PC-9 (cell line): Measurements from ENCODE around the gene DDRGK1. TPM values are rescaled to one million over a fixed set of nuclear protein-coding genes. Genes with fewer than 3 reads are reported as not detected.

Experiments used
- BruUV-seq: library from RNA; stranded (reverse); fragments of 400-500 nt; replicated peaks from 2 replicates; lab custom pipeline; 2021; lab: Mats Ljungman, UMichigan
- CTCF ChIA-PET: fragments of 300-600 bp; sonication (Branson Sonifier 250); formaldehyde crosslinking; loops from one replicate; lab custom pipeline; 2022; ENCODE audit warnings: antibody characterized with exemption; lab: Charles Lee
- POLR2A ChIA-PET: fragments of 300-600 bp; sonication (Branson Sonifier 250); formaldehyde crosslinking; loops from one replicate; lab custom pipeline; 2022; ENCODE audit warnings: antibody characterized with exemption; ENCODE audit not compliant: unreplicated experiment; lab: Charles Lee
- DNase-seq, 2 experiments: peaks; one replicate each; pipeline versions ENCODE4 v3.0.0 to v3.0.0-alpha.2; 2015 to 2022; ENCODE audit warnings: mixed read lengths in 1 of 2
- H2AFZ ChIP-seq: fragments of 200-600 bp; sonication (generic); 2 replicates; pipeline ENCODE4 v1.8.1; 2017; ENCODE audit warnings: antibody characterized with exemption
- H3F3A ChIP-seq: fragments of 200-600 bp; sonication (generic); 2 replicates; pipeline ENCODE4 v1.8.1; 2017; ENCODE audit warnings: antibody characterized with exemption, mild to moderate bottlenecking, low read depth; ENCODE audit not compliant: insufficient read depth
- H3K27ac ChIP-seq: fragments of 200-600 bp; sonication (generic); 2 replicates; pipeline ENCODE4 v1.6.1; 2016; ENCODE audit warnings: mixed run types
- H3K27me3 ChIP-seq: fragments of 200-600 bp; sonication (generic); 2 replicates; pipeline ENCODE4 v1.6.1; 2016; ENCODE audit warnings: low read depth, mixed run types; ENCODE audit not compliant: insufficient read depth
- H3K36me3 ChIP-seq: fragments of 200-600 bp; sonication (generic); 2 replicates; pipeline ENCODE4 v1.6.1; 2016; ENCODE audit warnings: low read depth, mixed run types
- H3K4me1 ChIP-seq: fragments of 200-600 bp; sonication (generic); replicated peaks from 2 replicates; pipeline ENCODE4 v1.6.1; 2016; ENCODE audit warnings: mixed run types; ENCODE audit not compliant: insufficient read depth
- H3K4me2 ChIP-seq: fragments of 200-600 bp; sonication (generic); 2 replicates; pipeline ENCODE4 v1.6.1; 2017; ENCODE audit warnings: mixed run types
- H3K4me3 ChIP-seq: fragments of 200-600 bp; sonication (generic); 2 replicates; pipeline ENCODE4 v1.6.1; 2016; ENCODE audit warnings: mixed run types
- H3K79me2 ChIP-seq: fragments of 200-600 bp; sonication (generic); 2 replicates; pipeline ENCODE4 v1.6.1; 2017; ENCODE audit warnings: low read depth, mixed run types
- H3K9me2 ChIP-seq: fragments of 200-600 bp; sonication (generic); 2 replicates; pipeline ENCODE4 v1.8.1; 2017; ENCODE audit warnings: mild to moderate bottlenecking; ENCODE audit not compliant: insufficient read depth
- H3K9me3 ChIP-seq: fragments of 200-600 bp; sonication (generic); 2 replicates; pipeline ENCODE4 v1.8.1; 2016; ENCODE audit warnings: low read depth; ENCODE audit not compliant: insufficient read depth
- H4K20me1 ChIP-seq: fragments of 200-600 bp; sonication (generic); 2 replicates; pipeline ENCODE4 v1.8.1; 2017; ENCODE audit not compliant: insufficient read depth
- CTCF ChIP-seq: fragments of 200-600 bp; sonication (generic); conservative IDR thresholded peaks from 2 replicates; pipeline ENCODE4 v1.6.1; 2017; ENCODE audit warnings: mixed run types, antibody characterized with exemption, mild to moderate bottlenecking, moderate library complexity
- EZH2 ChIP-seq: fragments of 200-600 bp; sonication (generic); IDR thresholded peaks from 2 replicates; pipeline ENCODE4 v1.8.0; 2017; ENCODE audit warnings: antibody characterized with exemption, low read depth
- intact Hi-C: fragments of 100-400 bp; cut with micrococcal nuclease; formaldehyde crosslinking; loops from one replicate; pipeline ENCODE4 v1.10.0; 2022; ENCODE audit not compliant: unreplicated experiment
- total RNA-seq: library from RNA; stranded (reverse); gene quantifications from 2 replicates; pipeline ENCODE4 v1.2.3, GENCODE V29; 2021

Gene DDRGK1
- total RNA-seq, 1 experiment from 2014 or later: 70.4 TPM

GRCh38 chr20:3168829-3169590 lies 35.5 kb downstream of the DDRGK1 start:
- Histone ChIP-seq H3K79me2 (no peaks in the 10 kb centered on the region), H3K4me1 (no peaks in the 10 kb centered on the region; the same call in 1 of the 2 replicates), H3K27ac (no peak overlapping the region), H3F3A (peaks cover 3% of the 10 kb centered on the region), H3K9me3 (no peaks in the 10 kb centered on the region), H2AFZ (no peak overlapping the region), H3K27me3 (no peaks in the 10 kb centered on the region), H3K9me2 (no peaks in the 10 kb centered on the region), H3K36me3 (no peaks in the 10 kb centered on the region), H4K20me1 (no peaks in the 10 kb centered on the region), H3K4me2 (no peak overlapping the region), H3K4me3 (no peak overlapping the region)
- CTCF ChIA-PET: no interaction called here
- DNase-seq: no peak
- POLR2A ChIA-PET: no interaction called here
- no TSS peak for BruUV-seq
- intact Hi-C loops: no loop called here
- TF ChIP-seq CTCF: no peak
- TF ChIP-seq EZH2: no peak

GRCh38 chr20:3168079-3168828 lies 36.2 kb downstream of the DDRGK1 start:
- H3K36me3 ChIP-seq: no peaks in the 10 kb centered on the region
- no peaks in the 10 kb centered on the region for H3K4me1 ChIP-seq
- H3K4me2 ChIP-seq: peak overlapping the region; percentile 40; the same call in 1 of the 2 replicates
- no peak overlapping the region for H3K4me3 ChIP-seq
- no TSS peak for BruUV-seq
- no peaks in the 10 kb centered on the region for H3K9me3 ChIP-seq
- no peaks in the 10 kb centered on the region for H3K27me3 ChIP-seq
- TF ChIP-seq CTCF: no peak
- H3K9me2 ChIP-seq: no peaks in the 10 kb centered on the region
- H2AFZ ChIP-seq: no peak overlapping the region
- DNase-seq: peak in 1 of 2 experiments; percentile 56
- H4K20me1 ChIP-seq: no peaks in the 10 kb centered on the region
- H3K27ac ChIP-seq: no peak overlapping the region
- POLR2A ChIA-PET: no interaction called here
- H3K79me2 ChIP-seq: no peaks in the 10 kb centered on the region
- CTCF ChIA-PET: interaction anchor here (0.6 kb wide), 1 partner anchor 50 kb away, joined by 3 read pairs; no protein-coding TSS in a partner anchor
- intact Hi-C loops: no loop called here
- H3F3A ChIP-seq: peaks cover 3% of the 10 kb centered on the region

- Histone ChIP-seq H3K27me3 (no peaks in the 10 kb centered on the region), H4K20me1 (no peaks in the 10 kb centered on the region), H3K4me1 (no peaks in the 10 kb centered on the region), H3K27ac (no peak overlapping the region), H2AFZ (no peak overlapping the region), H3K4me2 (no peak overlapping the region), H3K4me3 (no peak overlapping the region), H3F3A (peaks cover 3% of the 10 kb centered on the region), H3K36me3 (no peaks in the 10 kb centered on the region), H3K79me2 (no peaks in the 10 kb centered on the region), H3K9me2 (no peaks in the 10 kb centered on the region), H3K9me3 (no peaks in the 10 kb centered on the region)
- no peak for DNase-seq
- no peak for TF ChIP-seq EZH2
- TF ChIP-seq CTCF: no peak
- POLR2A ChIA-PET: interaction anchor here (0.7 kb wide), 1 partner anchor 160 kb away, joined by 3 read pairs; no protein-coding TSS in a partner anchor
- no TSS peak for BruUV-seq
- intact Hi-C loops: no loop called here
- CTCF ChIA-PET: interaction anchor here (0.5 to 0.6 kb wide), 2 partner anchors 51 to 150 kb away, joined by 3 read pairs; no protein-coding TSS in a partner anchor
These were observed 36.8 kb downstream of the DDRGK1 start for GRCh38 chr20:3167738-3168078.
